Ectodermal cell (in vitro differentiated cells): ENCODE results near the gene WDR5.

Experiments
- H3K27ac ChIP-seq: 2 replicates; pipeline ENCODE4 v1.7.0; 2013; ENCODE audit warnings: mild to moderate bottlenecking, low read depth, low read length; ENCODE audit not compliant: insufficient read depth, poor library complexity, severe bottlenecking
- H3K27me3 ChIP-seq: 2 replicates; pipeline ENCODE4 v1.7.0; 2013; ENCODE audit warnings: mild to moderate bottlenecking, low read length; ENCODE audit not compliant: insufficient read depth, control insufficient read depth, poor library complexity, severe bottlenecking
- H3K36me3 ChIP-seq: one replicate; pipeline ENCODE4 v1.7.0; 2013; ENCODE audit warnings: low read length; ENCODE audit not compliant: control insufficient read depth, insufficient read depth
- H3K4me1 ChIP-seq: one replicate; pipeline ENCODE4 v1.7.0; 2013; ENCODE audit warnings: low read length; ENCODE audit not compliant: control insufficient read depth, insufficient read depth
- H3K4me3 ChIP-seq: 2 replicates; pipeline ENCODE4 v1.7.0; 2013; ENCODE audit warnings: low read depth, low read length, control low read depth; ENCODE audit not compliant: insufficient read depth
- H3K9me3 ChIP-seq: 2 replicates; pipeline ENCODE4 v1.7.0; 2013; ENCODE audit warnings: mild to moderate bottlenecking, low read length, moderate library complexity; ENCODE audit not compliant: control insufficient read depth
- WGBS, 2 experiments: methylation state at CpG; one replicate each; pipeline ENCODE4 v1.1.7; 2013; ENCODE audit warnings: missing lambda C conversion rate in 2 of 2; 5-methylcytosine and 5-hydroxymethylcytosine counted together

The WDR5 gene

GRCh38 chr9:134187891-134188385 is 52.1 kb downstream of the WDR5 start:
- Histone ChIP-seq H3K36me3 (no peaks in the 10 kb centered on the region), H3K27ac (no peak overlapping the region), H3K4me1 (peaks cover 17% of the 10 kb centered on the region), H3K27me3 (no peaks in the 10 kb centered on the region), H3K4me3 (no peak overlapping the region), H3K9me3 (no peaks in the 10 kb centered on the region)
- 88 to 90% methylated on average over 12 of the region's 12 CpGs for WGBS, 2 experiments

DNA sequence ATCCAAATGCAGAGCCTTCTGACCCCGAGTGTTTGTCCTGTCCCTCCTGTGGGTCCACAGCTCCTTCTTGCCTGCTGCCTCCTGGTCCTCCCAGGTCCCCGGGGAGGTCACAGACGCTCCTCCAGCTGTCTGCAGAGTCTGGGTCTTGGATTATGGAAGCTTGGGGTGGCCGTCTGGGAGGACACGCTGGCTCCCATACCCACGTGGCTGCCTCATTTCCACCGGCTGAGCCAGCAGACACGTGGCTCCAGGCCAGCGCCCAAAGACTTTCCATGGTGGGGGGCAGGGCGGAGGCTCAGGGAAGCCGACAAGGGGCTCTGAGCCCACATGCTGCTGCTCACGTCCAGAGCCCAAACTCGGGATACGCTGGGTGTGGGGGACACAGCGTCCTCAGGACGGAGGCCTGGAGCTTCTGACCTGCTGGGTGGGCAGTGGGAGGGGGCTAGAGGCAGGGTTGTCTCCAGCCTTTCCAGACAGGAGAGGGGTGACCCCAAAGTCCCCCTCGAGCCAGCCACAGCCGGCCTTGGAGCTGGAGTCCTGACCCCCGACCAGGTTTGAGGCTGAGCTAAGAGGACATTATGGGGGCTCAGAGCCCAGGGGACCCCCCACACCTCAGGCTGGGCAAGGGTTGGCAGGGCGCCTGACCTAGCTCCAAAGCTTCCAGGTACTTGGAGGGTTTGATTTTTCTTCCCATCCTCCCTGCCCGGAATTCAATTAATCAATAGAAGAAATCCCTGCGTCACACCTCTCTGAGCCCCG is 52.7 kb downstream of the WDR5 start:
- no peaks in the 10 kb centered on the region for H3K9me3 ChIP-seq
- H3K4me1 ChIP-seq, result peaks cover 17% of the 10 kb centered on the region
- no peaks in the 10 kb centered on the region for H3K27me3 ChIP-seq
- no peak overlapping the region for H3K27ac ChIP-seq
- no peak overlapping the region for H3K4me3 ChIP-seq
- WGBS, 2 experiments, result 78% methylated on average over 23 of the region's 23 CpGs
- no peaks in the 10 kb centered on the region for H3K36me3 ChIP-seq

GRCh38 chr9:134189145-134189469 is 53.2 kb downstream of the WDR5 start:
- H3K27ac ChIP-seq, result no peak overlapping the region
- peaks cover 17% of the 10 kb centered on the region for H3K4me1 ChIP-seq
- H3K9me3 ChIP-seq, result no peaks in the 10 kb centered on the region
- 61 to 70% methylated on average over 15 of the region's 15 CpGs for WGBS, 2 experiments
- no peaks in the 10 kb centered on the region for H3K27me3 ChIP-seq
- no peak overlapping the region for H3K4me3 ChIP-seq
- no peaks in the 10 kb centered on the region for H3K36me3 ChIP-seq

GRCh38 chr9:134189470-134190231 is 53.8 kb downstream of the WDR5 start:
- H3K36me3 ChIP-seq, result no peaks in the 10 kb centered on the region
- H3K27ac ChIP-seq, result no peak overlapping the region
- peaks cover 17% of the 10 kb centered on the region for H3K4me1 ChIP-seq
- no peaks in the 10 kb centered on the region for H3K27me3 ChIP-seq
- no peak overlapping the region for H3K4me3 ChIP-seq
- WGBS, 2 experiments, result 79 to 83% methylated on average over 24 of the region's 24 CpGs
- no peaks in the 10 kb centered on the region for H3K9me3 ChIP-seq

DNA sequence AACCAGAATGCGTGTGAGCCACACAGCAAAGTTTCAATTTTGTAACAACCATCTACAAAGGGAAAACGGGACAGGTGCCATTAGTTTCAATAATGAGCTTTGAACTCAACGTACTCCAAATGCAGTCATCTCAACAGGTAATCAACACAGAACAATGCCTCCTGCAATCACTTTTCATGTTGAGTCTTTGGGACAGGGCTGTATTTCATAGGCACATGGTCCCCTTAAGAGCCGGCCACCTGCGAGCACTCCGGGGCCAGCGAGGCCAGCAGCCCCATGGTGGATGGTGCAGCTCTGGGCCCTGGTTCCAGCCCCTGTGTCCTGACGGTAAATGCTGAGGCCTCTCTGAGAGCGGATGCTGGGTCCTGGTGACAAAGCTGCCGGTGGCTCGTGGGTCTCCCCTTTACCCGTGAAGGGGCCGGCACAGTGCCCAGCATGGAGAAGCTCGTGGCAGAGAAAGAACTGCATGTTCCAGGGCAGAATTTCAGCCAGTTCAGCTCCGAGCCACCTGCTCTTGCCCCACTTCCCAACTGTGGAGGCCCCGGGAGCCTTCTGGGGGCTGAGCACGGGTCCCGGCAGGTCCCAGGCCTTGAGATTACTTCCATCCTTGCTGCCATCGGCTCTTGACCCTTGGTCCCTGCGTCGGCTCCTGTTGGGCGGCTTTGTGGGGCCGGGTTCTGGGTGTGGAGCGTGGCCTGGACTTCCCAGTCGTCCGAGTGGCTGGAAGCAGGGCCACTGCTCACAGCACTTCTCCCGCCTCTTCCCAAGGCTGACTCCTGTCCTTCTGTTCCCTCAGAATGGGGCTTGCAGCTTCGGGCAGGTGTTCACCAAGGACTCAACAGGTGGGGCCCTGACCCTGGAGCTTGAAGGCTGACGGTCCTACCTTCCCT is 54.6 kb downstream of the WDR5 start:
- peaks cover 17% of the 10 kb centered on the region for H3K4me1 ChIP-seq
- no peaks in the 10 kb centered on the region for H3K27me3 ChIP-seq
- H3K36me3 ChIP-seq, result no peaks in the 10 kb centered on the region
- H3K27ac ChIP-seq, result no peak overlapping the region
- 90 to 92% methylated on average over 28 to 29 of the region's 29 CpGs for WGBS, 2 experiments
- H3K9me3 ChIP-seq, result no peaks in the 10 kb centered on the region
- no peak overlapping the region for H3K4me3 ChIP-seq

DNA sequence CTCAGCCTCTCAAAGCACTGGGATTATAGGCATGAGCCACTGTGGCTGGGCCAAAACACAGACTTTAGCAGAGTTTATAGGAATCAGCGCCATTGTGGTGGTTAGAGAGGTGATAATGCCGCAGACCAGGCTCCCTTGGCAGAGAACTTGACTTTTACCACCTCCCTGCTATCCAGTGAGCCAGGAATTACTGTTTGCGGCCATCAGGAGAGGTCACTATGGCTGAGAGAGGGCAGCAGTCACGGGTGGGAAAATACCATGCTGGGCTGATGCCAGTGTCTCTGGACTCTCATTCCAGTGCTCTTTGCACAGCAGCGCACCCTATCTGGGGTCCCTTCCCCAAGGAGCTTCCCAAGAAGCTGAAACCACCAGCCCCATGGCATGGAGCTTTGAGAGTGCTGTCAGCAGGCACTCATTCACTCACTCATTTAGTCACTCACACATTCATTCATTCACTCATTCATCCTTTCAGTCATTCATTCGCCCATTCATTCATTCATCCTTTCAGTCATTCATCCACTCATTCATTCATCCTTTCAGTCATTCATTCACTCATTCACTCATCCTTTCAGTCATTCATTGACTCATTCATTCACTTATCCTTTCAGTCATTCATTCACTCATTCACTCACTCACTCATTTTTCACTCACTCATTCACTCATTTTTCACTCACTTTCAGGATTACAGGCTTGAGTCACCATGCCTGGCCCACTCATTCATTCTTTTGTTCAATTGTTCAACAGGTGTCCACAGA is 55.8 kb downstream of the WDR5 start:
- H3K4me1 ChIP-seq, result peaks cover 17% of the 10 kb centered on the region
- H3K36me3 ChIP-seq, result no peaks in the 10 kb centered on the region
- no peaks in the 10 kb centered on the region for H3K27me3 ChIP-seq
- no peaks in the 10 kb centered on the region for H3K9me3 ChIP-seq
- no peak overlapping the region for H3K4me3 ChIP-seq
- 89 to 91% methylated on average over 6 of the region's 6 CpGs for WGBS, 2 experiments
- H3K27ac ChIP-seq, result no peak overlapping the region

DNA sequence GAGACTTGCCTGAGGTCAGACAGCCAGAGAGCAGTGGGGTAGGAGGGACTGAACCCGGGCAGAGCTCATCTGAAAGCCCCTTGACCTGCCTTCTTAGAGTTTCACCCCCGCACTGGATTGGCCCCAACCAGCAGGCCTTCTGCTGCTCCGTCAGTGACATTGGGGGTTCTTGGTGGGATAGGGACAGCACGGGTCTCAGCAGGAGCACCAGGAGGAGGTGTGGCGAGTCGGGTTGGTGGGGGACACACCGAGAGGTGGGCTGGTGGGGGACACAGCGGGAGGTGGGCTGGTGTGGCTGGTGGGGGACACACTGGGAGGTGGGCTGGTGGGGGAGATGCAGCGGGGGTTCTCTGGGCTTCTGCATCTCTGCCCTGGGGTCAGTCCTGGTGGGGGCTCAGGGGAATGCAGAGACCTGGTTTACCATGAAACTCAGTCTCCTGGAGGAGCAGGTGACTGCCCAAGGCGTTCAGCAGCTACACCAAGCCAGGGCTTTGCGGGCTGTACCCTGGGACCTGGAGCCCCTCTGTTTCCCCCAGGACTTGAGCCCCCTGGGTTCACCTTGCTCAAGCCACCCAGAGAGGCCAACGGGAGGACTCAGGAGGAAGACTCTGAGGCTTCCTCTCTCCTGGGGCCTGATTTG is 56.5 kb downstream of the WDR5 start:
- no peaks in the 10 kb centered on the region for H3K27me3 ChIP-seq
- WGBS, 2 experiments, result 85 to 89% methylated on average over 12 of the region's 12 CpGs
- peaks cover 17% of the 10 kb centered on the region for H3K4me1 ChIP-seq

DNA sequence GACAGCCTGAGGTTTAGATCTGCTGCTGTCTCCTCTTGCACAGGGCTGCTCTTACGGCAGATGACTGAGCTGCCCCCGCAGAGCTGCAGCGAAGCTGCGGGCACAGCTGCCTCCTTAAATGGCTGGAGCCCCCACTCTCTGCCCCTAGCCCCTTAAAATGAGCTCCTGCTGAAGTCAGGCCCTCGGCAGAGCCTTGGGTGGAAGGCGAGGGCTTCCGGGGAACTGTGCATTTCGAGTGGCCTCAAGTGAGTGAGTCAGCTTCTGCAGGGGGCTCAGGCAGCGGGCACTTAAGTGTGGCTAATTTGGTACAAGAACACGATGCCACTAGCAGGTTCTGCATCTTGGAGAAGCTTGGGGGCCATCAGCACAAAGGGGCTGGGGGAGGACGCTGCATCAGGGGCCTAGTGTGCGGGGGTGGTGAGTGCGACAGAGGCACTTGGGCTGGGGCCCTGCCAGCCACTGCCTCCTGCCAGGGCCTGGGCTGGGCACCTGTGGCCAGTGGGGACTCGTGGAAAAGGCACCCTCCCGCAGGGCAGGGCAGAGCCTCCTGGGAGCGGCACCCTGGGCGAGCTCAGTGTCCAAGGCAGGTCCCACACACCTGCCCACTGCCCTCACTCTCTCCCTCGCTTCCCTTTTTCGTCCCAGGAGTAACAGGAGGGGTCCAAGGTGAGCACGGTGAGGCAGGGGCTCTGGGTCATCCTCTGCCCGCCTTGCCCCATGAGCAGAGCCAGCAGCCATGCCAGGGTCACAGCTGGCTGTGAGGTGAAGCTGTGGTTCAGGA is 57.3 kb downstream of the WDR5 start:
- Histone ChIP-seq H3K27ac (no peak overlapping the region), H3K9me3 (no peaks in the 10 kb centered on the region), H3K27me3 (no peaks in the 10 kb centered on the region), H3K36me3 (no peaks in the 10 kb centered on the region), H3K4me1 (peaks cover 17% of the 10 kb centered on the region), H3K4me3 (no peak overlapping the region)
- WGBS, 2 experiments, result 90 to 91% methylated on average over 21 of the region's 21 CpGs

More for the DNA sequence above, 56.5 kb downstream of the WDR5 start:
- Histone ChIP-seq H3K36me3 (no peaks in the 10 kb centered on the region), H3K4me3 (no peak overlapping the region), H3K27ac (no peak overlapping the region), H3K9me3 (no peaks in the 10 kb centered on the region)
